NCI-H2107 treated with DMSO at 0.1 percent for 48 hours (cell line): ENCODE measurements around the gene TBCA.

ENCODE experiments used
- DNase-seq: peaks from one replicate; lab custom pipeline; 2025; ENCODE audit not compliant: unreplicated experiment; lab: John Stamatoyannopoulos, UW

Gene TBCA

DNA sequence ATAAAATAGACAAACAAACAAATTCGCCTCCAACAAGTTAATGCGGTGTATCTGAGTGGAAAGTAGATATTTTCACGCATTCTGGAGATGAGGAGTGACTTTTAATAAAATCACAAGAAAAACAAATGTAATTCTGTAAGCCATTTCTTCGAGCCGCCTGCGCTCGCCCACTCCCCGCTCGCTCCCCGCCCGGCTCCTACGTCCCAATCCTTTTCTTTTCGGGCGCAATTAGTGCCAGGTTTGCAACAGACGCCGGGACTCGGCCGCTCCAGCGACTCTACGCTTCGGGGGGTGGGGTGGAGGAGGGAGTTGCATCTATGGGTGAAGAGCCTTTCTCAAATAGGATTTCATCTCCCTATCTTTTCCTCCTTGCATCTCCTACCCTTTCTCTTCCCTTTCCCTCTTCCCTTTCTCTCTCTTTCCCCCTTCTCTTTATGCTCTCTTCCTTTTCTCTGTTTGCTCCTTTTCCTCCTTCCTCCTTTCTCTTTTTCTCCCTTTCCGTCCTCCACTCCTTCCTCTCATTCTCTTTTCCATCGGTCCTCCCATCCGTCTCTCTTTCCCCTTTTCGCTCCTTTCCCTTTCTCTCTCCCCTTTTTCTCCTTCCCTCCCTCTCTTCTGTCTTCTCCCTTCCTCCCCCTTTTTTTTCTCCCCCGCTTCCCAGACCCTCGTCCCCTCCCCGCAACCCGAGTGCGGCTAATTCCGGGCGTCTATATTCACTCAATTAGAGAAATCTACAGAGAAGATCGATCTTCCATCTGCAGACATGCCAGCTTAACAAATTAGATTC is 131.6 kb downstream of the TBCA start:
- no peak for DNase-seq

- no peak for DNase-seq
Observed at GRCh38 chr5:77643654-77644370, 132.3 kb downstream of the TBCA start.

DNA sequence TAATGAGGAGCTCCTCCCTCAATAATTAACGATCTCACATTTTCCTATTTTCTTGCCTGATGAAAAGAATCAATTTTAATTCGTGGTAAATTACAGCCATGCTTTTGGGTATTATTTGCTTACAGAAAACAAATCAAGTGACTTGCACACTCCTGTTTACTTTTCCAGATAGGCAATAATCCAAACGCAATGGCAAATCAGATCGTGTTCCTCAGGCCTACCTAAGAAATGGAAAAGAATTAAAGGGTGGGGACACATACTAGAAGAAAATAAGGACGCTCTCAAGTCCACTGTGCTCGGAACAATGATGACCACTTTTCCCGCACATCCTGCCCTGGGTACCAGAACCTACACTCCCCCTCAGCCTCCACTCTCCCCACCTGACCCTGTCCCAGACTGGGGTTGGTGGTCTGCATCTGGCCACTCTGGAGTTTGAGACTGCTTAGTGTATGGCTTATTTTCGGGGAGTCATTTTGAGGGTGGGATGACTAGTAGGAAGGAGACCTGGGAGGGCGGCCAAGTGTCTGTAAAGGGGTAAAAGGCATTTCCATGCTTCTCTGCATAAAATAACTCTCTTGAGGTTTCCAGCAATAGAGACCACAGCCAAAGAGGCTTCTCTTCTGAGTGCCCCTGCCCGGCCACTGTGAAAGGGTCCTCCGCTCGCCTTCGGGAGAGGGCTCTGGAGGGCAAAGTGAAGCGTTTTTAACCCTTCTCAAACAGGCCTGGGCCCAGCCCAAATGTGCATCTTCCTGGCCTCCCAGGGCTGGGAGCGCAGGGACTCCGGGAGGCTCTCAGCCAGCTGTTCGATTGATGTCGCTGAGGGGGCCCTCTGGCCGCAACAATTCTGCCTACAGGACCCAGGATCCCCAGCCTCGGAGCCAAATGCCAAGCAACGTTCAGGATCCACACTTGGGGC is 133.1 kb downstream of the TBCA start:
- DNase-seq: no peak

- no peak for DNase-seq
Observed at GRCh38 chr5:77641963-77642737, 134.0 kb downstream of the TBCA start.

DNA sequence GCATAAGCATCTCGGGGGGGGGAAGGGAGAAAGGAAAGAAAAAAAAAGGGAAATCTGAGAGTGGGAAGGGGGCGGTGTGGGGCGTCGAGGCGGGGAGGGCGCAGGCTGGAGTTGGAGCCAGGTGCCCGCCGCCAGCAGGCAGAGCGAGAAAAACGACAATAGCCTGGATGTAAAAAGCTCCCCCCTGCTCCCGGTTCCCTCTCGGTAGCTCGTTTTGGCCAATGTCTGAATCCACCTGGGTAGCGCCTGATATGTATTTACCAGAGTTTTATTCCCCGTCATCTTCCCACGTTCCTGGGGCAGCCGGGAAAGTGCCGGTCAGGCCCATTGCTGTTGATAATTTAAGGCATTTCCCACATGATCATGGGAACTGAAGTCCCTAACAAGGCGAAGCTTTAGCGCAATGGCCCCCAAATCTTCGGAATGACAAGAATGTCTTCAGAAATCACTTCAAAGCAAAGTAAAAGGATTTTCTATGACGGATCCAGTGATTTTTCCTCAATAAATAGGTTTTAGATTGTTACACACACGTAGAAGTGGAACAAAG is 134.7 kb downstream of the TBCA start:
- peak; percentile 16 for DNase-seq
